Liver (tissue), 9 donors: ENCODE measurements around the gene PODN. TPM values are rescaled to one million over a fixed set of nuclear protein-coding genes. Genes with fewer than 3 reads are reported as not detected.

Experiments used
- DNase-seq: peaks from one replicate; pipeline ENCODE4 v3.0.0-alpha.2; 2017; ENCODE audit warnings: low spot score
- H3K27ac ChIP-seq, 2 donors: one replicate each; pipeline ENCODE4 v1.7.0; 2013; ENCODE audit warnings: inconsistent platforms in 2 of 2, low read length in 2 of 2, control low read depth in 1 of 2, low read depth in 1 of 2, mild to moderate bottlenecking in 1 of 2
- H3K27me3 ChIP-seq, 4 donors: one replicate each; pipeline versions ENCODE4 v1.6.1 to v1.7.0; 2013; ENCODE audit warnings: low read length in 3 of 4, inconsistent platforms in 1 of 4, mild to moderate bottlenecking in 1 of 4, moderate library complexity in 1 of 4; ENCODE audit not compliant: control insufficient read depth in 4 of 4, insufficient read depth in 4 of 4
- H3K36me3 ChIP-seq, 4 donors: one replicate each; pipeline versions ENCODE4 v1.6.1 to v1.7.0; 2013; ENCODE audit warnings: low read length in 3 of 4, mild to moderate bottlenecking in 3 of 4, low read depth in 1 of 4, moderate library complexity in 1 of 4; ENCODE audit not compliant: control insufficient read depth in 4 of 4, insufficient read depth in 3 of 4
- H3K4me1 ChIP-seq, 4 donors: one replicate each; pipeline versions ENCODE4 v1.6.1 to v1.7.0; 2013; ENCODE audit warnings: low read length in 3 of 4, mild to moderate bottlenecking in 3 of 4, moderate library complexity in 1 of 4; ENCODE audit not compliant: control insufficient read depth in 4 of 4, insufficient read depth in 4 of 4
- H3K4me3 ChIP-seq, 3 donors: one replicate each; pipeline versions ENCODE4 v1.6.1 to v1.7.0; 2013; ENCODE audit warnings: low read length in 3 of 3, control low read depth in 1 of 3, low read depth in 1 of 3, mild to moderate bottlenecking in 1 of 3
- H3K9ac ChIP-seq, 2 donors: one replicate each; pipeline ENCODE4 v1.7.0; 2013; ENCODE audit warnings: low read length in 2 of 2, mild to moderate bottlenecking in 2 of 2, moderate library complexity in 2 of 2, control low read depth in 1 of 2, low read depth in 1 of 2
- H3K9me3 ChIP-seq, 4 donors: one replicate each; pipeline versions ENCODE4 v1.6.1 to v1.7.0; 2013; ENCODE audit warnings: low read length in 3 of 4; ENCODE audit not compliant: control insufficient read depth in 4 of 4
- EGR1 ChIP-seq, 2 donors: IDR thresholded peaks; 2 replicates each; pipeline ENCODE4 v1.6.1; 2016 to 2018; ENCODE audit warnings: antibody characterized with exemption in 2 of 2, low read depth in 2 of 2
- FOXA1 ChIP-seq: IDR thresholded peaks from 2 replicates; pipeline ENCODE4 v1.6.1; 2016; ENCODE audit warnings: antibody characterized with exemption
- FOXA2 ChIP-seq: IDR thresholded peaks from 2 replicates; pipeline ENCODE4 v1.6.1; 2016; ENCODE audit warnings: antibody characterized with exemption
- GABPA ChIP-seq, 2 donors: IDR thresholded peaks in 1 of 2; conservative IDR thresholded peaks in 1 of 2; 2 replicates each; pipeline ENCODE4 v1.6.1; 2016; ENCODE audit warnings: antibody characterized with exemption in 2 of 2, mild to moderate bottlenecking in 1 of 2, moderate library complexity in 1 of 2
- HNF4A ChIP-seq, 2 donors: conservative IDR thresholded peaks; 2 replicates each; pipeline ENCODE4 v1.6.1; 2016; ENCODE audit warnings: antibody characterized with exemption in 2 of 2, mild to moderate bottlenecking in 2 of 2
- HNF4G ChIP-seq: IDR thresholded peaks from 2 replicates; pipeline ENCODE4 v1.6.1; 2016; ENCODE audit warnings: antibody characterized with exemption
- JUND ChIP-seq, 2 donors: IDR thresholded peaks; 2 replicates each; pipeline ENCODE4 v1.6.1; 2016; ENCODE audit warnings: antibody characterized with exemption in 2 of 2
- NR2F2 ChIP-seq: IDR thresholded peaks from 2 replicates; pipeline ENCODE4 v1.6.1; 2016; ENCODE audit warnings: antibody characterized with exemption
- RAD21 ChIP-seq, 2 donors: IDR thresholded peaks; 2 replicates each; pipeline ENCODE4 v1.6.1; 2016; ENCODE audit warnings: antibody characterized with exemption in 2 of 2, mild to moderate bottlenecking in 2 of 2
- RXRA ChIP-seq, 2 donors: IDR thresholded peaks; 2 replicates each; pipeline ENCODE4 v1.6.1; 2017 to 2018; ENCODE audit warnings: antibody characterized with exemption in 2 of 2, mild to moderate bottlenecking in 1 of 2
- SP1 ChIP-seq: IDR thresholded peaks from 2 replicates; pipeline ENCODE4 v1.6.1; 2018; ENCODE audit warnings: antibody characterized with exemption, mild to moderate bottlenecking
- TAF1 ChIP-seq: conservative IDR thresholded peaks from 2 replicates; pipeline ENCODE4 v1.6.1; 2016; ENCODE audit warnings: antibody characterized with exemption, mild to moderate bottlenecking
- YY1 ChIP-seq: IDR thresholded peaks from 2 replicates; pipeline ENCODE4 v1.6.1; 2016; ENCODE audit warnings: antibody characterized with exemption, mild to moderate bottlenecking
- whole genome bisulfite sequencing: extraction: QIAGEN DNeasy Blood & Tissue Kit; methylation state at CpG from one replicate; pipeline ENCODE4 v1.1.7; 2013; 5-methylcytosine and 5-hydroxymethylcytosine counted together
- polyA plus RNA-seq, 2 donors: library from polyadenylated mRNA; stranded (reverse) in 1 of 2; unstranded in 1 of 2; fragments of 200-250 nt in 1 of 2; fragments of >200 nt in 1 of 2; fragmentation: Nextera tagmentation in 1 of 2; extraction: Ambion mirVana in 1 of 2; gene quantifications; one replicate each; pipeline versions ENCODE4 v1.2.1 to v1.2.3, GENCODE V29; 2013 to 2015
- total RNA-seq, 2 donors: library from RNA; depleted of rRNA; stranded (reverse); fragments of >200 nt; gene quantifications; one replicate each; pipeline ENCODE4 v1.2.3, GENCODE V29; 2014
- TF ChIP-seq, protein P1 (sequence below): IDR thresholded peaks from 2 replicates; pipeline ENCODE4 v1.6.1; 2016; ENCODE audit warnings: antibody characterized with exemption, mild to moderate bottlenecking
- TF ChIP-seq, protein P2 (sequence below): fragments of 150-350 bp; IDR thresholded peaks from 2 replicates; pipeline ENCODE4 v1.5.1; 2017; ENCODE audit warnings: improper control_type of control experiment, low read depth, low read length; ENCODE audit not compliant: missing input control
- TF ChIP-seq, protein P3 (sequence below): IDR thresholded peaks from 2 replicates; pipeline ENCODE4 v1.6.1; 2016; ENCODE audit warnings: antibody characterized with exemption
- TF ChIP-seq, protein P4 (sequence below): IDR thresholded peaks from 2 replicates; pipeline ENCODE4 v1.6.1; 2016; ENCODE audit warnings: antibody characterized with exemption
- TF ChIP-seq, protein P5 (sequence below): IDR thresholded peaks from 2 replicates; pipeline ENCODE4 v1.6.1; 2016; ENCODE audit warnings: antibody characterized with exemption
- donor health status: healthy.
- donor health status: healthy.
- donor health status: healthy.
- donor health status: healthy.
- donor health status: healthy.

Gene PODN
- total and polyA plus RNA-seq, 4 donors = 1.9 to 10.8 (median 6.3) TPM

DNA sequence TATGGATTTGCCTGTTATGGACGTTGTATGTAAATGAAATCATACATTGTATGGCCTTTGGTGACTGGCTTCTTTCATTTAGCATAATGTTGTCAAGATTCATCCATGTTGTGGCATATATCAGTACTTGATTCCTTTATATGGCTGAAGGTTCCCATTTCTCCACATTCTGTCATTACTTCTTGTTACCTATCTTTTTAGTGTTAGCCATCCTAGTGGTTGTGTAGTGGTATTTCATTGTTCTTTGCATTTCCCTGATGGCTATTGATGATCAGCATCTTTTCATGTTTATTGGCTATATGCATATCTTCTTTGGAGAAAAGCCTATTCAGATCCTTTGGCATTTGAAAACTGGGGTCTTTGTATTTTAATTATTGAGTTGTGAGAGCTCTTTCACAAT, 39.8 kb upstream of the PODN start:
- Histone ChIP-seq H3K4me3 (no peak overlapping the region), H3K36me3 (peaks cover 1 to 39% (median 17%) of the 10 kb centered on the region in 4 donors), H3K4me1 (peaks cover 8 to 14% (median 10%) of the 10 kb centered on the region in 4 donors), H3K9ac (no peak overlapping the region), H3K27me3 (no peaks in the 10 kb centered on the region), H3K9me3 (no peaks in the 10 kb centered on the region), H3K27ac (no peak overlapping the region)
- TF ChIP-seq, protein P1, sequence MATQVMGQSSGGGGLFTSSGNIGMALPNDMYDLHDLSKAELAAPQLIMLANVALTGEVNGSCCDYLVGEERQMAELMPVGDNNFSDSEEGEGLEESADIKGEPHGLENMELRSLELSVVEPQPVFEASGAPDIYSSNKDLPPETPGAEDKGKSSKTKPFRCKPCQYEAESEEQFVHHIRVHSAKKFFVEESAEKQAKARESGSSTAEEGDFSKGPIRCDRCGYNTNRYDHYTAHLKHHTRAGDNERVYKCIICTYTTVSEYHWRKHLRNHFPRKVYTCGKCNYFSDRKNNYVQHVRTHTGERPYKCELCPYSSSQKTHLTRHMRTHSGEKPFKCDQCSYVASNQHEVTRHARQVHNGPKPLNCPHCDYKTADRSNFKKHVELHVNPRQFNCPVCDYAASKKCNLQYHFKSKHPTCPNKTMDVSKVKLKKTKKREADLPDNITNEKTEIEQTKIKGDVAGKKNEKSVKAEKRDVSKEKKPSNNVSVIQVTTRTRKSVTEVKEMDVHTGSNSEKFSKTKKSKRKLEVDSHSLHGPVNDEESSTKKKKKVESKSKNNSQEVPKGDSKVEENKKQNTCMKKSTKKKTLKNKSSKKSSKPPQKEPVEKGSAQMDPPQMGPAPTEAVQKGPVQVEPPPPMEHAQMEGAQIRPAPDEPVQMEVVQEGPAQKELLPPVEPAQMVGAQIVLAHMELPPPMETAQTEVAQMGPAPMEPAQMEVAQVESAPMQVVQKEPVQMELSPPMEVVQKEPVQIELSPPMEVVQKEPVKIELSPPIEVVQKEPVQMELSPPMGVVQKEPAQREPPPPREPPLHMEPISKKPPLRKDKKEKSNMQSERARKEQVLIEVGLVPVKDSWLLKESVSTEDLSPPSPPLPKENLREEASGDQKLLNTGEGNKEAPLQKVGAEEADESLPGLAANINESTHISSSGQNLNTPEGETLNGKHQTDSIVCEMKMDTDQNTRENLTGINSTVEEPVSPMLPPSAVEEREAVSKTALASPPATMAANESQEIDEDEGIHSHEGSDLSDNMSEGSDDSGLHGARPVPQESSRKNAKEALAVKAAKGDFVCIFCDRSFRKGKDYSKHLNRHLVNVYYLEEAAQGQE = no peak
- TF ChIP-seq, protein P2, sequence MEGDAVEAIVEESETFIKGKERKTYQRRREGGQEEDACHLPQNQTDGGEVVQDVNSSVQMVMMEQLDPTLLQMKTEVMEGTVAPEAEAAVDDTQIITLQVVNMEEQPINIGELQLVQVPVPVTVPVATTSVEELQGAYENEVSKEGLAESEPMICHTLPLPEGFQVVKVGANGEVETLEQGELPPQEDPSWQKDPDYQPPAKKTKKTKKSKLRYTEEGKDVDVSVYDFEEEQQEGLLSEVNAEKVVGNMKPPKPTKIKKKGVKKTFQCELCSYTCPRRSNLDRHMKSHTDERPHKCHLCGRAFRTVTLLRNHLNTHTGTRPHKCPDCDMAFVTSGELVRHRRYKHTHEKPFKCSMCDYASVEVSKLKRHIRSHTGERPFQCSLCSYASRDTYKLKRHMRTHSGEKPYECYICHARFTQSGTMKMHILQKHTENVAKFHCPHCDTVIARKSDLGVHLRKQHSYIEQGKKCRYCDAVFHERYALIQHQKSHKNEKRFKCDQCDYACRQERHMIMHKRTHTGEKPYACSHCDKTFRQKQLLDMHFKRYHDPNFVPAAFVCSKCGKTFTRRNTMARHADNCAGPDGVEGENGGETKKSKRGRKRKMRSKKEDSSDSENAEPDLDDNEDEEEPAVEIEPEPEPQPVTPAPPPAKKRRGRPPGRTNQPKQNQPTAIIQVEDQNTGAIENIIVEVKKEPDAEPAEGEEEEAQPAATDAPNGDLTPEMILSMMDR = no peak
- TF ChIP-seq, protein P3, sequence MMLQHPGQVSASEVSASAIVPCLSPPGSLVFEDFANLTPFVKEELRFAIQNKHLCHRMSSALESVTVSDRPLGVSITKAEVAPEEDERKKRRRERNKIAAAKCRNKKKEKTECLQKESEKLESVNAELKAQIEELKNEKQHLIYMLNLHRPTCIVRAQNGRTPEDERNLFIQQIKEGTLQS = no peak
- no peak for TF ChIP-seq SP1
- no peak for TF ChIP-seq HNF4A (conservative IDR thresholded peaks at IDR 0.05)
- no peak for TF ChIP-seq YY1
- TF ChIP-seq, protein P4, sequence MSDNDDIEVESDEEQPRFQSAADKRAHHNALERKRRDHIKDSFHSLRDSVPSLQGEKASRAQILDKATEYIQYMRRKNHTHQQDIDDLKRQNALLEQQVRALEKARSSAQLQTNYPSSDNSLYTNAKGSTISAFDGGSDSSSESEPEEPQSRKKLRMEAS = no peak
- TF ChIP-seq JUND (IDR thresholded peaks at IDR 0.05) = no peak
- no peak for TF ChIP-seq TAF1
- TF ChIP-seq FOXA1 = no peak
- TF ChIP-seq NR2F2 = no peak
- TF ChIP-seq GABPA (IDR thresholded peaks at IDR 0.05 in 1 of 2, conservative IDR thresholded peaks at IDR 0.05 in 1 of 2) = no peak
- TF ChIP-seq RAD21 (IDR thresholded peaks at IDR 0.05) = no peak
- TF ChIP-seq EGR1 (IDR thresholded peaks at IDR 0.05; ENCODE audit: low read depth in 2 of 2) = no peak
- TF ChIP-seq FOXA2 = no peak
- TF ChIP-seq, protein P5, sequence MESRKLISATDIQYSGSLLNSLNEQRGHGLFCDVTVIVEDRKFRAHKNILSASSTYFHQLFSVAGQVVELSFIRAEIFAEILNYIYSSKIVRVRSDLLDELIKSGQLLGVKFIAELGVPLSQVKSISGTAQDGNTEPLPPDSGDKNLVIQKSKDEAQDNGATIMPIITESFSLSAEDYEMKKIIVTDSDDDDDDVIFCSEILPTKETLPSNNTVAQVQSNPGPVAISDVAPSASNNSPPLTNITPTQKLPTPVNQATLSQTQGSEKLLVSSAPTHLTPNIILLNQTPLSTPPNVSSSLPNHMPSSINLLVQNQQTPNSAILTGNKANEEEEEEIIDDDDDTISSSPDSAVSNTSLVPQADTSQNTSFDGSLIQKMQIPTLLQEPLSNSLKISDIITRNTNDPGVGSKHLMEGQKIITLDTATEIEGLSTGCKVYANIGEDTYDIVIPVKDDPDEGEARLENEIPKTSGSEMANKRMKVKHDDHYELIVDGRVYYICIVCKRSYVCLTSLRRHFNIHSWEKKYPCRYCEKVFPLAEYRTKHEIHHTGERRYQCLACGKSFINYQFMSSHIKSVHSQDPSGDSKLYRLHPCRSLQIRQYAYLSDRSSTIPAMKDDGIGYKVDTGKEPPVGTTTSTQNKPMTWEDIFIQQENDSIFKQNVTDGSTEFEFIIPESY = no peak
- TF ChIP-seq HNF4G = no peak
- DNase-seq = no peak
- WGBS = 93% methylated on average over 1 of the region's 1 CpG

DNA sequence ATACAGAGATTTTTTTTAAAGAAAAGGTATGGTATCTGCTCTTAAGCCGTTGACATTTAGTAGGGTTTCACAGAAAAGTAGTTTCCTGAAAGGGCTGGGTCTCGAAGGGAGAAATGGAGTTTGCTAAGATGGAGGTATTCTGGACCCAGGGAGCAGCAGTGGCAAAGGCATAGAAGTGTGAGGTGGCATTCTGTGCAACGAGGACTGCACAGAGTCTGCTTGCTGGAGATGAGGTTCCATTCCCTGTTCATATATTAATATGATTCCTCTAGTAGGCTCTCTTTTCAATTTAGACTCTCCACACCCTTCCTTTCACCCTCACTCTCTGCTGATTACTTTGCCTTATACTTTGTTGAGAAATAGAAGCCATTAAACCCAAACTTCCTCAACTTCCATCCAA, 38.5 kb upstream of the PODN start:
- 74% methylated on average over 3 of the region's 3 CpGs for WGBS

More for the DNA sequence above, 38.5 kb upstream of the PODN start:
- H3K27me3 ChIP-seq = no peaks in the 10 kb centered on the region
- no peak for DNase-seq
- TF ChIP-seq JUND (IDR thresholded peaks at IDR 0.05) (no peak), RXRA (IDR thresholded peaks at IDR 0.05) (no peak), NR2F2 (no peak), EGR1 (IDR thresholded peaks at IDR 0.05; ENCODE audit: low read depth in 2 of 2) (no peak), RAD21 (IDR thresholded peaks at IDR 0.05) (no peak), SP1 (no peak), FOXA1 (no peak)
- TF ChIP-seq, protein P3 = no peak
- H3K9me3 ChIP-seq = no peaks in the 10 kb centered on the region
- H3K27ac ChIP-seq = no peak overlapping the region
- no peak overlapping the region for H3K9ac ChIP-seq
- H3K36me3 ChIP-seq = peaks cover 0 to 35% (median 15%) of the 10 kb centered on the region in 4 donors
- no peak overlapping the region for H3K4me3 ChIP-seq
- peaks cover 8 to 14% (median 10%) of the 10 kb centered on the region in 4 donors for H3K4me1 ChIP-seq
